H1 (cell line): Measurements from ENCODE around the gene TNKS2. TPM values are rescaled to one million over a fixed set of nuclear protein-coding genes. Genes with fewer than 3 reads are reported as not detected.

Experiments used
- SAP30 ChIP-seq: fragments of 300-600 bp; sonication (generic); IDR thresholded peaks from 2 replicates; pipeline ENCODE4 v1.7.1; 2012; ENCODE audit warnings: low read length, moderate library complexity, mild to moderate bottlenecking, inconsistent platforms; ENCODE audit not compliant: insufficient read depth, insufficient replicate concordance
- polyA plus RNA-seq, 7 experiments: library from polyadenylated mRNA; depleted of rRNA in 3 of 7; stranded (reverse) in 5 of 7; unstranded in 2 of 7; fragments of >200 nt in 5 of 7; fragments of 200-250 nt in 2 of 7; gene quantifications; 1 replicate in 5 of 7; 2 replicates in 1 of 7; 4 replicates in 1 of 7; pipeline versions ENCODE4 v1.2.1 to v1.2.3, GENCODE V29; 2011 to 2013; ENCODE audit warnings: missing spikeins in 2 of 7, mixed read lengths in 2 of 7
- total RNA-seq: library from RNA; stranded (reverse); fragmentation: NEBNext Ultra II Directional; extraction: Animal tissue kit (Norgen Biotek cat#: 25700); gene quantifications from 2 replicates; pipeline ENCODE4 v1.2.1, GENCODE V29; 2021

TNKS2 gene
- total and polyA plus RNA-seq, 2 of the 8 experiments (the other 6 are each of a cell fraction or from before 2014, with no cell fraction given) = 23.3 to 73.6 TPM

GRCh38 chr10:91761721-91762120 is 36.5 kb upstream of the TNKS2 start (continued):
- no peak for TF ChIP-seq SAP30
